Measurements from ENCODE around the gene DTNB. TPM values are rescaled to one million over a fixed set of nuclear protein-coding genes. Genes with fewer than 3 reads are reported as not detected.

The DTNB gene
- polyA plus RNA-seq, 1 donor from 2014 or later: 22.5 TPM

DNA sequence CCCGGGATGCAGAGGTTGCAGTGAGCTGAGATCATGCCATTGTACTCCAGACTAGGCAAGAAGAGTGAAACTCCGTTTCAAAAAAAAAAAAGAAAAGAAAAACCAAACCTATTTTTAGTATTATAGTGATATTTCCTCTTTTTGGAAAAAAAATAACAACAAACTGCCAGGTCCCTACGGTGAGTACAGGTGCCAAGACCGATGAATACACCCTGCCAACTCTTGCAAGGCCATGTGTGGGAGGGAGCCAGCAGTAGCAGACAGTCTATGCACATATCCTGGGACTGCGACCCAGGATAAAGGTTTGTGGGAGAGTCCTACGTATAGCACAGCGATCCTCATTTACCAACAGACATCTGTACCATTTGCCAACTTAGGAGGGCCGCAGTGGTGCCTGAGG lies 262.1 kb downstream of the DTNB start:
- H2AFZ ChIP-seq (ENCODE audit: low read depth, low read length): no peak overlapping the region
- H3K9me2 ChIP-seq (ENCODE audit: insufficient read depth, low read length): no peaks in the 10 kb centered on the region
- H3K79me2 ChIP-seq (replicated peaks; ENCODE audit: insufficient read depth, low read length): no peaks in the 10 kb centered on the region
- H3K27me3 ChIP-seq (ENCODE audit: insufficient read depth, low read depth, low read length): no peaks in the 10 kb centered on the region
- no peak overlapping the region for H3K4me3 ChIP-seq (ENCODE audit: low read length)
- H3K27ac ChIP-seq (ENCODE audit: low read length): no peak overlapping the region
- no peaks in the 10 kb centered on the region for H3F3A ChIP-seq (ENCODE audit: insufficient read depth, low read length, poor library complexity, severe bottlenecking)
- H3K9me3 ChIP-seq (ENCODE audit: low read length): no peaks in the 10 kb centered on the region
- H4K20me1 ChIP-seq (ENCODE audit: insufficient read depth): no peaks in the 10 kb centered on the region
- no peaks in the 10 kb centered on the region for H3K36me3 ChIP-seq (ENCODE audit: insufficient read depth, low read length)
- no peak overlapping the region for H3K9ac ChIP-seq (ENCODE audit: low read length)
- H3K4me2 ChIP-seq (ENCODE audit: low read length): no peak overlapping the region
- TF ChIP-seq EP300 (conservative IDR thresholded peaks at IDR 0.05; ENCODE audit: poor library complexity, severe bottlenecking) (no peak), TAF1 (IDR thresholded peaks at IDR 0.05; ENCODE audit: low read depth) (no peak), SMC3 (conservative IDR thresholded peaks at IDR 0.05; ENCODE audit: poor library complexity) (no peak), RAD21 (conservative IDR thresholded peaks at IDR 0.05) (no peak), POLR2AphosphoS5 (IDR thresholded peaks at IDR 0.05) (no peak), EZH2 (IDR thresholded peaks at IDR 0.05; ENCODE audit: borderline replicate concordance, insufficient read depth, low read length, poor library complexity, severe bottlenecking) (no peak), MXI1 (conservative IDR thresholded peaks at IDR 0.05; ENCODE audit: poor library complexity, severe bottlenecking) (no peak)
- TF ChIP-seq, protein P1, sequence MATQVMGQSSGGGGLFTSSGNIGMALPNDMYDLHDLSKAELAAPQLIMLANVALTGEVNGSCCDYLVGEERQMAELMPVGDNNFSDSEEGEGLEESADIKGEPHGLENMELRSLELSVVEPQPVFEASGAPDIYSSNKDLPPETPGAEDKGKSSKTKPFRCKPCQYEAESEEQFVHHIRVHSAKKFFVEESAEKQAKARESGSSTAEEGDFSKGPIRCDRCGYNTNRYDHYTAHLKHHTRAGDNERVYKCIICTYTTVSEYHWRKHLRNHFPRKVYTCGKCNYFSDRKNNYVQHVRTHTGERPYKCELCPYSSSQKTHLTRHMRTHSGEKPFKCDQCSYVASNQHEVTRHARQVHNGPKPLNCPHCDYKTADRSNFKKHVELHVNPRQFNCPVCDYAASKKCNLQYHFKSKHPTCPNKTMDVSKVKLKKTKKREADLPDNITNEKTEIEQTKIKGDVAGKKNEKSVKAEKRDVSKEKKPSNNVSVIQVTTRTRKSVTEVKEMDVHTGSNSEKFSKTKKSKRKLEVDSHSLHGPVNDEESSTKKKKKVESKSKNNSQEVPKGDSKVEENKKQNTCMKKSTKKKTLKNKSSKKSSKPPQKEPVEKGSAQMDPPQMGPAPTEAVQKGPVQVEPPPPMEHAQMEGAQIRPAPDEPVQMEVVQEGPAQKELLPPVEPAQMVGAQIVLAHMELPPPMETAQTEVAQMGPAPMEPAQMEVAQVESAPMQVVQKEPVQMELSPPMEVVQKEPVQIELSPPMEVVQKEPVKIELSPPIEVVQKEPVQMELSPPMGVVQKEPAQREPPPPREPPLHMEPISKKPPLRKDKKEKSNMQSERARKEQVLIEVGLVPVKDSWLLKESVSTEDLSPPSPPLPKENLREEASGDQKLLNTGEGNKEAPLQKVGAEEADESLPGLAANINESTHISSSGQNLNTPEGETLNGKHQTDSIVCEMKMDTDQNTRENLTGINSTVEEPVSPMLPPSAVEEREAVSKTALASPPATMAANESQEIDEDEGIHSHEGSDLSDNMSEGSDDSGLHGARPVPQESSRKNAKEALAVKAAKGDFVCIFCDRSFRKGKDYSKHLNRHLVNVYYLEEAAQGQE (IDR thresholded peaks at IDR 0.05; ENCODE audit: borderline replicate concordance): no peak
- TF ChIP-seq, protein P2, sequence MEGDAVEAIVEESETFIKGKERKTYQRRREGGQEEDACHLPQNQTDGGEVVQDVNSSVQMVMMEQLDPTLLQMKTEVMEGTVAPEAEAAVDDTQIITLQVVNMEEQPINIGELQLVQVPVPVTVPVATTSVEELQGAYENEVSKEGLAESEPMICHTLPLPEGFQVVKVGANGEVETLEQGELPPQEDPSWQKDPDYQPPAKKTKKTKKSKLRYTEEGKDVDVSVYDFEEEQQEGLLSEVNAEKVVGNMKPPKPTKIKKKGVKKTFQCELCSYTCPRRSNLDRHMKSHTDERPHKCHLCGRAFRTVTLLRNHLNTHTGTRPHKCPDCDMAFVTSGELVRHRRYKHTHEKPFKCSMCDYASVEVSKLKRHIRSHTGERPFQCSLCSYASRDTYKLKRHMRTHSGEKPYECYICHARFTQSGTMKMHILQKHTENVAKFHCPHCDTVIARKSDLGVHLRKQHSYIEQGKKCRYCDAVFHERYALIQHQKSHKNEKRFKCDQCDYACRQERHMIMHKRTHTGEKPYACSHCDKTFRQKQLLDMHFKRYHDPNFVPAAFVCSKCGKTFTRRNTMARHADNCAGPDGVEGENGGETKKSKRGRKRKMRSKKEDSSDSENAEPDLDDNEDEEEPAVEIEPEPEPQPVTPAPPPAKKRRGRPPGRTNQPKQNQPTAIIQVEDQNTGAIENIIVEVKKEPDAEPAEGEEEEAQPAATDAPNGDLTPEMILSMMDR (IDR thresholded peaks at IDR 0.05; ENCODE audit: poor library complexity, severe bottlenecking): no peak

DNA sequence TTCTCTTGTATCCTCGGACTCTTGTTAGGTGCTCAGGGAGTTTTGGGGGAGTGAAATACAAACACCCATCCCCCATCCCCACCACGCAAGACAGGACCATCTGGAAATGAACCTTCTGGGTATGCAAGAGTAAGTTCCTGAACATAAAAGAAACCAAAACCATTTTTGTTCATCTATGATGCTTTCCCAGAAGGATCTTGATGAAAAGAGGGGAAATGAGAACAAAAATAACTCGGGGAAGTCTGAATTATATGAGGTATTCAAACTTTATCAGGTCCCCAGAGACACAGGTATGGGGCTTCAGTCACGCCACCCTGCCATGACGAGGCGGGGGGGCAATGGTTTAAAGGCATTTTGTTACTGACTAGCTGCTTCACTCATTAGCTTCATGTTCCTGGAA lies 263.0 kb downstream of the DTNB start:
- Histone ChIP-seq H3K9me3 (ENCODE audit: low read length) (no peaks in the 10 kb centered on the region), H4K20me1 (ENCODE audit: insufficient read depth) (no peaks in the 10 kb centered on the region), H3K36me3 (ENCODE audit: insufficient read depth, low read length) (no peaks in the 10 kb centered on the region), H3K27me3 (ENCODE audit: insufficient read depth, low read depth, low read length) (no peaks in the 10 kb centered on the region), H3K79me2 (replicated peaks; ENCODE audit: insufficient read depth, low read length) (no peaks in the 10 kb centered on the region), H3K9me2 (ENCODE audit: insufficient read depth, low read length) (no peaks in the 10 kb centered on the region), H3F3A (ENCODE audit: insufficient read depth, low read length, poor library complexity, severe bottlenecking) (no peaks in the 10 kb centered on the region), H3K27ac (ENCODE audit: low read length) (no peak overlapping the region), H2AFZ (ENCODE audit: low read depth, low read length) (no peak overlapping the region), H3K4me3 (ENCODE audit: low read length) (no peak overlapping the region), H3K9ac (ENCODE audit: low read length) (no peak overlapping the region), H3K4me2 (ENCODE audit: low read length) (no peak overlapping the region)
- no peak for TF ChIP-seq MXI1 (conservative IDR thresholded peaks at IDR 0.05; ENCODE audit: poor library complexity, severe bottlenecking)
- TF ChIP-seq TAF1 (IDR thresholded peaks at IDR 0.05; ENCODE audit: low read depth): no peak
- no peak for TF ChIP-seq EZH2 (IDR thresholded peaks at IDR 0.05; ENCODE audit: borderline replicate concordance, insufficient read depth, low read length, poor library complexity, severe bottlenecking)
- no peak for TF ChIP-seq RAD21 (conservative IDR thresholded peaks at IDR 0.05)
- TF ChIP-seq, protein P2 (IDR thresholded peaks at IDR 0.05; ENCODE audit: poor library complexity, severe bottlenecking): no peak
- no peak for TF ChIP-seq POLR2AphosphoS5 (IDR thresholded peaks at IDR 0.05)
- no peak for TF ChIP-seq SMC3 (conservative IDR thresholded peaks at IDR 0.05; ENCODE audit: poor library complexity)
- TF ChIP-seq, protein P1 (IDR thresholded peaks at IDR 0.05; ENCODE audit: borderline replicate concordance): no peak
- TF ChIP-seq EP300 (conservative IDR thresholded peaks at IDR 0.05; ENCODE audit: poor library complexity, severe bottlenecking): no peak
